Amniotic epithelial cell (primary cell): Measurements from ENCODE around the gene HNRNPDL.
A peak's percentile ranks its signal among the peaks of the same experiment; 100 is the strongest.
"Not testable (repeated sequence)": the region's sequence is repeated elsewhere in the genome, so short reads cannot be mapped to it uniquely, and the experiment has no call there.

Source experiments
- DNase-seq: peaks from one replicate; pipeline ENCODE4 v3.0.0-alpha.2; 2010; ENCODE audit warnings: low read depth

The HNRNPDL gene

GRCh38 chr4:82432596-82432995 is 2.3 kb upstream of the HNRNPDL start:
- DNase-seq = no peak

GRCh38 chr4:82431831-82432230 is 1.6 kb upstream of the HNRNPDL start:
- DNase-seq = no peak

GRCh38 chr4:82430964-82431745 is 893 bp upstream of the HNRNPDL start:
- peak; percentile 26 for DNase-seq

GRCh38 chr4:82429728-82430192 is 502 bp downstream of the HNRNPDL start:
- DNase-seq = no peak

DNA sequence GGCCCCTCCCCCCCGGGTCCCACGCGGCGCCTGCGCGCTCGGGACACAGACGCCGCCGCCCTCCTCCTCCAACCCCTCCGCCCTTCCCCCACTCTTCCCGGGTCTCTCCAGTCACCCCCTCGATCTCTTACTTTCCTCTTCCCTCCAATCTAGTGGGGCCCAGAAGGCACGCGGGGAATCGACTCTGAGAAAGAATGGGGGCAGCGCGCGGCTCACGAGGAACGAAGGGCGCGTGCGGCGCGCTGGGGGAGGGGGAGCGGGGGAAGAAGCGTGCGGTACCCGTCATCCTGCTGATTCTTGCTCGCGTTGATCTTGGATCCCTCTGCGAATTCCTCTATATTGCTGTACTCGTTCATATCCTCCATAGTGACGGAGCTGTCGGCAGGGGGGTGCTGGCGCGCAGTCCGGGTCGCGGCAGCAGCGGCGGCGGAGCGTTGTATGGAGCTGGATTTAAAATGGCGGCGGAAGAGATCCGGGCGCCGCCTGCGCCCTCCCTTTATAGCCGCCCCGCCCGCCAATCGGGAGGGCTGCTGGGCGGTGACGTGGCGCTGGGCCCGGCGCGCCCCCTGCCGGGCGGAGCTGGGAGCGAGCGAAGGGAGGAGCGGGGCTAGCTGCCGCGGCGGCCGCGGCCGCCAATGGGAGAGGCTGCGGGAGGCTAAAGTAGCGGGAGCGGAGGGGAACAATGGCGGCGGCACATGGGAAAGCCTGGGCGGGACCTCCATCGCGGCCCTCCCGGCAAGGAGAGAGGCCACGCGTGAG is 1.1 kb downstream of the HNRNPDL start:
- peak; percentile 75 for DNase-seq

- DNase-seq = no peak
These were observed 1.7 kb downstream of the HNRNPDL start for GRCh38 chr4:82428526-82428968.

DNA sequence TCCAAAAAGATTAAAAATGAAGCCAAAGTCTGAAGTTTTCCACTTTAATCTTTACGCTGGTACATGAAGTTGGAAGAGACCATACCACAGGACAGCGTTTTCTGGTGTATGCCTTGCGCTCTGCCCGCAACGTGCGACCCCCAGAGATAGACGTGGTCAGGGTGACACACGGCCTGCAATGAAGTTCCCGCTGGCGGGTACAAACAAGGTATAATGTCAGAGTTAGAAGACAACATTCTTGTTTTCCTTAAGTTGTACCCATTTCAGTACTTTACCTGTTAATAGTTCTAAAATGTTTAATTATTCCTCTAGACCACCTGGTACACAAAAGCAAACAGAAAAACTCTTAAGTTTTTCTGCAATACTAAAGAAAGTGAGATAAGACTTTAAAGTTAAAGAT is 4.8 kb downstream of the HNRNPDL start:
- no peak for DNase-seq

DNA sequence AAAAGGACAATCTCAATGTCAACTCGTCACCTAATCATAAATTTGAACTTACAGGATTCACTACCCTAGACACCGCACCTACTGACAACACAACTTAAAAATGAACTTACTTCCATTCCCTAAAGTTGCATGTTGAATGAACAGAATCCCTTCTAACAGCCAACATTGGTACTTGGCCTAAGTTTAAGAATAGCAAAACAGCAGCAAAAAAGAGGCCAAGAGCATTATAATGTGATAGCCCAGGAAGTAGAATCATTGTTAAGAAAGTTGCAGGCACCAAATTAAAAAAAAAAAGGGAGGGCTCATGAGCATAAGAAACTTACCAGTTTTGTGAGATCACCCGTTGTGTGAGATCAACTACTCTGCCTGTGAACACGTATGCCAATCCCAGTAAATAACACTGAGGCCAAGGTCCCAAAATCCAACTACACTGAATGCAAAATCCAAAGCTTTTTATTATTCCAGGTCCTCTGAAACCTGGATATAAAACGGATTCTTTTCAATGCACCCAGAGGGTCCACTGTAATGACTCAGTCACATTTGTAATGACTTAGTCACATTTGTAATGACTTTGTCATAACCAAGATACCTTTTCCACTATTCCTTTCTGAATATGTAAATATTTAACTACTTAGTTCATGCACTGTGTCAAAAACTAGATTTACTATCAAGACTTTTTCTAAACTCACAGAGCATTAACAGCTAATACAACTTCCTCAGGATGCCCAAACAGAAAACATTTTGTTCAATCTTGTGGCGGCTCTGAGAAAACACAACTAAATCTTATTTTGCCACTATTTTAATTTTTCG is 6.8 kb downstream of the HNRNPDL start:
- peak; percentile 21 for DNase-seq

GRCh38 chr4:82422616-82423015 is 7.6 kb downstream of the HNRNPDL start:
- DNase-seq = no peak

DNA sequence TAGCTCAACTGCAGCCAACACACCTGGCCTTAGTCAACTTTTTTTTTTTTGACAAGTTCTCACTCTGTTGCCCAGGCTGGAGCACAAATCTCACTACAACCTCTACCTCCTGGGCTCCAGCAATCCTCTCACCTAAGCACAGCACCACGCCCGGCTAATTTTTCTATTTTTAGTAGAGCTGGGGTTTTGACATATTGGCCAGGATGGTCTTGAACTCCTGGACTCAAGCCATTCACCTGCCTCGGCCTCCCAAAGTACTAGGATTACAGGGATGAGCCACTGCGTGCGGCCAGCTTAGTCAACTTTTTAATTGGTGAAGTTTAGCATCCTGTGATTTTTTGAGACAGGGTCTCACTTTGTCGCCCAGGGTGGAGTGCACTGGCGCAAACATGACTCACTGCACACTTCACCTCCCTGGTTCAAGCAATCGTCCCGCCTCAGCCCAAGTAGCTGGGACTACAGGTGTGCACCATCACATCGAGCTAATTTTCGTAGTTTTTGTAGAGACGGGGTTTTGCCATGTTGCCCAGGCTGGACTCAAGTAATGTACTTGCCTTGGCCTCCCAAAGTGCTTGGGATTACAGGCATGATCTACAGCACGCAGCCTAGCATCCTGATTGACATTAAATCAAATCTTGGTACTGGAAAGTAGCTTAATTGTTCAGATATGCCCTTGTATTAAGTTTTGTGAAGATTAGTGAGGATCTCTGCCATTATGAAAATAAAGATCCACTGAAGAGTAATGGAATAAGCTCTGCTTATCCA is 8.3 kb downstream of the HNRNPDL start:
- no peak for DNase-seq

- no peak for DNase-seq
These were observed 10.8 kb downstream of the HNRNPDL start for GRCh38 chr4:82419451-82419850.

DNA sequence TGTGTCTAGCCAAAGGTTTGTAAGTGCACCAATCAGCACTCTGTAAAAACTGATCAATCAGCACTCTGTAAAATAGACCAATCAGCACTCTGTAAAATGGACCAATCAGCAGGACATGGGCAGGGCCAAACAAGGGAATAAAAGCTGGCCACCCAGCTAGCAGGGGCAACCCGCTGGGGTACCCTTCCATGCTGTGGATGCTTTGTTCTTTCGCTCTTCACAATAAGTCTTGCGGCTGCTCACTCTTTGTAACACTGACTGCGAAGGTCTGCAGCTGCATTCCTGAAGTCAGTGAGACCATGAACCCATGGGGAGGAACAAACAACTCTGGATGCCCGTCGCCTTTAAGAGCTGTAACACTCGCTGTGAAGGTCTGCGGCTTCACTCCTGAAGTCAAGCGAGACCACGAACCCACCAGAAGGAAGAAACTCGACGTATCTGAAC is 14.3 kb downstream of the HNRNPDL start:
- no peak for DNase-seq

DNA sequence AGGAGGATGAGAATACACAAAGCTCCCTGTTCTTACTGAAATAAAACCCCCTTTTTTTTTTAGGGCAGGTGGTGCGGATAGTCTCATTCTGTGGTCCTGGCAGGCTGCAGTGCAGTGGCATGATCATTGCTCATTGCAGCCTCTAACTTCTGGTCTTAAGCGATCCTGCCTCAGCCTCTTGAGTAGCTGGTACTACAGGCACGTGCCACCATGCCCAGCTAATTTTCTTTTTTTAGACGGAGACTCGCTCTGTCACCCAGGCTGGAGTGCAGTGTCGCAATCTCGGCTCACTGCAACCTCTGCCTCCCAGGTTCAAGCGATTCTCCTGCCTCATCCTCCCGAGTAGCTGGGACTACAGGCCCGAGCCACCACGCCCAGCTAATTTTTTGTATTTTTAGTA is 15.2 kb downstream of the HNRNPDL start:
- not testable (repeated sequence) for DNase-seq

- DNase-seq = no peak
These were observed 26.5 kb downstream of the HNRNPDL start for GRCh38 chr4:82403725-82404124.

DNA sequence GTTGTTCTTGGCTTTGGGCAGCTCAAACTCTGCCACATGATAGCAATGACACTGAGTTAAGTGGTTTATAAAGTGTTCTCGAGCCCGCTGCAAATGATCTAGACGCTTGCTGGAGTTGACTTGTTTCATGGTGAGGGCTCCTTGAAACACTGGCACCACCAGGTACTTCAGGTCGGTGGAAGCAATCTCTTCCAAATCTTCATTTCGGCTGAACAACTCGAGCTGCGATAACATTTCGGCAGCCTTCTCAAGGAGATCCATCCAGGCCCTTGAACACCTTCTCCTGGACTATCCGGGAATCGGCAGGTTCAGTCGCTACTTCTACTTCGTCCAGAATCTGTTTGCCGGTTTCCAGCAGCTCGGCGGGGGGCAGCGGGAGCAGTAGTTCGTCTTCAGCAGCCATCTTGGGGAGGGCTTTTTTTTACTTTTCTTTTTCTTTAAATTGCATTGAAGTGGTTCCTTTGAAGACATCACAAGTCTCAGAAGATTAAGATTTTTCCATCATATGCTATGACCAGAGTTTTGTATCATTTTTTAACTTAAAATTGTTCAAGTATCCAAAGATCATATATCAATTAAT is 28.0 kb downstream of the HNRNPDL start:
- DNase-seq = no peak

DNA sequence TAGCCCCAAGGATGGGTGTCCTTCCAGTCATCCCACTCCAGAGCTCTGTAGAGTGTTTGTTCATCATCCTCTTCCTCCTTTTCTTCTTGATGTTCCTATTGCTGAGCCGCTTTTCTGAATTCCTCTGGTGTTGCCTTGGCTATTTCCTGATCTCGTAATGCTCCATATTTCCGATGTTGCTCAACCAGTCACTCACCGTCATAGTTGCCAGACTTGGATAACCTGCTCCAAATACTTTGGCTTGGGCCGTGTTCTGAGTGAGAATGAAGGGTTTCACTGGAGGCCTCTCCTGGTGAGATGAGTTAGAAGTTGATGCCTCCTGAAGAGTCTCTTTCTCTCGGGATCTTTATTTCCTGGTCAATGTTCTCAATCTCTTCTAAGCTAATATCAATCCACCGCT is 28.7 kb downstream of the HNRNPDL start:
- no peak for DNase-seq

DNA sequence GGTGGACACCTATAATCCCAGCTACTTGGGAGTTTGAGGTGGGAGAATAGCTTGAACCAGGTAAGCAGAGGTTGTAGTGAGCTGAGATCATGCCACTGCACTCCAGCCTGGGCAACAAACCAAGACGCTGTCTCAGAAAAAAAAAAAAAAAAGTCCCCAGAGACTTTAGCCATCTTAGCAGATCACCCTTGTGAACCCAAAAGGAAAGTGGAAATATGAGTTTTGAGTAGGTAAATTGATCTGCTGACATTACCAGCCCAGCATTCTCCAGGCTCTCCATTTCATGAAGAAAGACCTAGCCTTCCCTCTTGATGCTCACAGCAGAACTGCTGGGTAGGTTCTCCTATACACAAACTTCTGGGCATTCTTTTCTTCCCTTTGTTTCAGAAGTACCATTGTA is 32.0 kb downstream of the HNRNPDL start:
- DNase-seq = no peak

- DNase-seq = no peak
These were observed 32.7 kb downstream of the HNRNPDL start for GRCh38 chr4:82397527-82397926.

GRCh38 chr4:82394896-82395295 is 35.4 kb downstream of the HNRNPDL start:
- no peak for DNase-seq

GRCh38 chr4:82390061-82390460 is 40.2 kb downstream of the HNRNPDL start:
- DNase-seq = not testable (repeated sequence)

- DNase-seq = no peak
These were observed 41.9 kb downstream of the HNRNPDL start for GRCh38 chr4:82388405-82388804.
